ENCODE data around the gene EXOC4.

- TF ChIP-seq CTCF (IDR thresholded peaks at IDR 0.05) (no peak), POLR2A (IDR thresholded peaks at IDR 0.05; ENCODE audit: low read depth) (no peak), POLR2AphosphoS5 (IDR thresholded peaks at IDR 0.05) (no peak), EP300 (IDR thresholded peaks at IDR 0.05) (no peak)
These were observed 657.9 kb downstream of the EXOC4 start for GRCh38 chr7:133910761-133911160.
